Measurements from ENCODE around the gene GABBR1.

Gene GABBR1

GRCh38 chr6:29631860-29632731, 887 bp downstream of the GABBR1 start:
- no peak for TF ChIP-seq CTCF (conservative IDR thresholded peaks at IDR 0.05; ENCODE audit: low read depth, low read length)
- Histone ChIP-seq H4K20me1 (ENCODE audit: insufficient read depth) (no peaks in the 10 kb centered on the region), H3K4me2 (peak overlapping the region; percentile 29), H3K27me3 (ENCODE audit: insufficient read depth, low read depth) (no peaks in the 10 kb centered on the region), H3K4me3 (IDR thresholded peaks at IDR 0.05; ENCODE audit: insufficient read depth, low read depth, low read length) (no peak overlapping the region), H3K79me2 (ENCODE audit: insufficient read depth, low read depth) (no peaks in the 10 kb centered on the region), H2AFZ (ENCODE audit: low read depth) (peak overlapping the region; percentile 49; the same call in 1 of the 2 replicates), H3K36me3 (ENCODE audit: insufficient read depth) (no peaks in the 10 kb centered on the region), H3K4me1 (ENCODE audit: low read depth, poor library complexity, severe bottlenecking) (peaks cover 15% of the 10 kb centered on the region), H3K27ac (no peak overlapping the region), H3K9ac (peak overlapping the region; percentile 13; the same call in 1 of the 2 replicates)

GRCh38 chr6:29631209-29631810, 1.7 kb downstream of the GABBR1 start:
- H3K4me1 ChIP-seq (ENCODE audit: low read depth, poor library complexity, severe bottlenecking), result peaks cover 15% of the 10 kb centered on the region
- H3K27ac ChIP-seq, result no peak overlapping the region
- H3K27me3 ChIP-seq (ENCODE audit: insufficient read depth, low read depth), result no peaks in the 10 kb centered on the region
- H3K9ac ChIP-seq, result no peak overlapping the region
- no peak overlapping the region for H3K4me3 ChIP-seq (IDR thresholded peaks at IDR 0.05; ENCODE audit: insufficient read depth, low read depth, low read length)
- peak overlapping the region; percentile 29 for H3K4me2 ChIP-seq
- H3K36me3 ChIP-seq (ENCODE audit: insufficient read depth), result no peaks in the 10 kb centered on the region
- no peaks in the 10 kb centered on the region for H3K79me2 ChIP-seq (ENCODE audit: insufficient read depth, low read depth)
- H2AFZ ChIP-seq (ENCODE audit: low read depth), result no peak overlapping the region
- no peaks in the 10 kb centered on the region for H4K20me1 ChIP-seq (ENCODE audit: insufficient read depth)
- no peak for TF ChIP-seq CTCF (conservative IDR thresholded peaks at IDR 0.05; ENCODE audit: low read depth, low read length)

GRCh38 chr6:29630315-29630714, 2.7 kb downstream of the GABBR1 start:
- TF ChIP-seq CTCF (conservative IDR thresholded peaks at IDR 0.05; ENCODE audit: low read depth, low read length), result no peak
- H4K20me1 ChIP-seq (ENCODE audit: insufficient read depth), result no peaks in the 10 kb centered on the region
- H3K4me1 ChIP-seq (ENCODE audit: low read depth, poor library complexity, severe bottlenecking), result peaks cover 15% of the 10 kb centered on the region
- no peak overlapping the region for H3K9ac ChIP-seq
- H3K27me3 ChIP-seq (ENCODE audit: insufficient read depth, low read depth), result no peaks in the 10 kb centered on the region
- H3K4me2 ChIP-seq, result no peak overlapping the region
- no peak overlapping the region for H3K4me3 ChIP-seq (IDR thresholded peaks at IDR 0.05; ENCODE audit: insufficient read depth, low read depth, low read length)
- no peaks in the 10 kb centered on the region for H3K36me3 ChIP-seq (ENCODE audit: insufficient read depth)
- H3K79me2 ChIP-seq (ENCODE audit: insufficient read depth, low read depth), result no peaks in the 10 kb centered on the region
- no peak overlapping the region for H2AFZ ChIP-seq (ENCODE audit: low read depth)
- H3K27ac ChIP-seq, result no peak overlapping the region

GRCh38 chr6:29629571-29629970, 3.4 kb downstream of the GABBR1 start:
- Histone ChIP-seq H3K27ac (no peak overlapping the region), H3K4me1 (ENCODE audit: low read depth, poor library complexity, severe bottlenecking) (peaks cover 15% of the 10 kb centered on the region), H3K36me3 (ENCODE audit: insufficient read depth) (no peaks in the 10 kb centered on the region), H4K20me1 (ENCODE audit: insufficient read depth) (no peaks in the 10 kb centered on the region), H3K4me2 (peak overlapping the region; percentile 73; the same call in 1 of the 2 replicates), H3K79me2 (ENCODE audit: insufficient read depth, low read depth) (no peaks in the 10 kb centered on the region), H3K4me3 (IDR thresholded peaks at IDR 0.05; ENCODE audit: insufficient read depth, low read depth, low read length) (no peak overlapping the region), H3K9ac (no peak overlapping the region), H2AFZ (ENCODE audit: low read depth) (no peak overlapping the region), H3K27me3 (ENCODE audit: insufficient read depth, low read depth) (no peaks in the 10 kb centered on the region)
- TF ChIP-seq CTCF (conservative IDR thresholded peaks at IDR 0.05; ENCODE audit: low read depth, low read length), result no peak

All from KMS-11 (cell line).